H9 (cell line): ENCODE measurements around the gene MACROH2A1. TPM values are rescaled to one million over a fixed set of nuclear protein-coding genes. Genes with fewer than 3 reads are reported as not detected.

Source experiments
- DNase-seq: peaks from one replicate; pipeline ENCODE4 v3.0.0-alpha.2; 2017
- H2AFZ ChIP-seq: one replicate; pipeline ENCODE4 v1.6.1; 2013; ENCODE audit warnings: mild to moderate bottlenecking, low read length, control low read depth, moderate library complexity
- H2AK5ac ChIP-seq: 2 replicates; pipeline ENCODE4 v1.6.1; 2013; ENCODE audit warnings: low read length, control low read depth, mixed read lengths; ENCODE audit not compliant: insufficient read length
- H2BK120ac ChIP-seq: one replicate; pipeline ENCODE4 v1.6.1; 2013; ENCODE audit warnings: low read depth, mild to moderate bottlenecking, low read length, control low read depth, inconsistent platforms; ENCODE audit not compliant: poor library complexity, severe bottlenecking
- H2BK12ac ChIP-seq: 2 replicates; pipeline ENCODE4 v1.6.1; 2013; ENCODE audit warnings: low read length, control low read depth, mixed read lengths, low read depth; ENCODE audit not compliant: insufficient read length
- H2BK15ac ChIP-seq: 2 replicates; pipeline ENCODE4 v1.6.1; 2013; ENCODE audit warnings: low read depth, low read length, control low read depth
- H2BK20ac ChIP-seq: one replicate; pipeline ENCODE4 v1.6.1; 2013; ENCODE audit warnings: low read depth, mild to moderate bottlenecking, low read length, control low read depth, inconsistent platforms; ENCODE audit not compliant: poor library complexity, severe bottlenecking
- H2BK5ac ChIP-seq: 2 replicates; pipeline ENCODE4 v1.6.1; 2013; ENCODE audit warnings: low read length, control low read depth, mixed read lengths; ENCODE audit not compliant: insufficient read length
- H3K14ac ChIP-seq: 2 replicates; pipeline ENCODE4 v1.6.1; 2013; ENCODE audit warnings: low read length, control low read depth; ENCODE audit not compliant: insufficient read depth
- H3K18ac ChIP-seq: 2 replicates; pipeline ENCODE4 v1.6.1; 2013; ENCODE audit warnings: low read depth, mild to moderate bottlenecking, mixed read lengths, low read length, control low read depth; ENCODE audit not compliant: insufficient read length
- H3K23ac ChIP-seq: 2 replicates; pipeline ENCODE4 v1.6.1; 2013; ENCODE audit warnings: low read length, control low read depth, mixed read lengths, low read depth; ENCODE audit not compliant: insufficient read length
- H3K23me2 ChIP-seq: 2 replicates; pipeline ENCODE4 v1.6.1; 2013; ENCODE audit warnings: low read depth, mild to moderate bottlenecking, mixed read lengths, low read length, control low read depth; ENCODE audit not compliant: insufficient read length, poor library complexity, severe bottlenecking
- H3K27ac ChIP-seq: 2 replicates; pipeline ENCODE4 v1.5.1; 2013; ENCODE audit warnings: low read length, control low read depth, mixed read lengths, low read depth; ENCODE audit not compliant: insufficient read length
- H3K27me3 ChIP-seq: 2 replicates; pipeline ENCODE4 v1.6.1; 2013; ENCODE audit warnings: low read length, control low read depth, inconsistent platforms; ENCODE audit not compliant: insufficient read depth
- H3K4ac ChIP-seq: 2 replicates; pipeline ENCODE4 v1.6.1; 2013; ENCODE audit warnings: low read depth, mild to moderate bottlenecking, control low read depth, inconsistent platforms, low read length, moderate library complexity
- H3K4me1 ChIP-seq: 2 replicates; pipeline ENCODE4 v1.6.1; 2013; ENCODE audit warnings: low read length, control low read depth, inconsistent platforms; ENCODE audit not compliant: insufficient read depth
- H3K4me2 ChIP-seq: 2 replicates; pipeline ENCODE4 v1.6.1; 2013; ENCODE audit warnings: low read length, control low read depth, mixed read lengths; ENCODE audit not compliant: insufficient read length, insufficient read depth
- H3K56ac ChIP-seq: 2 replicates; pipeline ENCODE4 v1.6.1; 2013; ENCODE audit warnings: low read depth, mild to moderate bottlenecking, mixed read lengths, low read length, control low read depth; ENCODE audit not compliant: insufficient read length
- H3K79me1 ChIP-seq: 2 replicates; pipeline ENCODE4 v1.6.1; 2013; ENCODE audit warnings: low read depth, mild to moderate bottlenecking, moderate library complexity, low read length, control low read depth, inconsistent platforms; ENCODE audit not compliant: insufficient read depth, poor library complexity, severe bottlenecking
- H3K79me2 ChIP-seq: 2 replicates; pipeline ENCODE4 v1.6.1; 2013; ENCODE audit warnings: low read length, control low read depth, inconsistent platforms; ENCODE audit not compliant: insufficient read depth
- H3K9ac ChIP-seq: 2 replicates; pipeline ENCODE4 v1.6.1; 2013; ENCODE audit warnings: low read length, control low read depth, mixed read lengths; ENCODE audit not compliant: insufficient read length; ENCODE audit errors: extremely low read depth
- H3K9me3 ChIP-seq: one replicate; pipeline ENCODE4 v1.6.1; 2013; ENCODE audit warnings: low read depth, low read length, inconsistent platforms; ENCODE audit not compliant: control insufficient read depth
- H3T11ph ChIP-seq: one replicate; pipeline ENCODE4 v1.6.1; 2013; ENCODE audit warnings: mild to moderate bottlenecking, low read length, control low read depth, inconsistent platforms
- H4K20me1 ChIP-seq: one replicate; pipeline ENCODE4 v1.6.1; 2013; ENCODE audit not compliant: control insufficient read depth, insufficient read length, insufficient read depth
- H4K5ac ChIP-seq: 2 replicates; pipeline ENCODE4 v1.6.1; 2013; ENCODE audit warnings: low read depth, mild to moderate bottlenecking, mixed read lengths, low read length, control low read depth; ENCODE audit not compliant: insufficient read length
- H4K8ac ChIP-seq: replicated peaks from 2 replicates; pipeline ENCODE4 v1.6.1; 2013; ENCODE audit warnings: low read length, control low read depth, mixed read lengths, low read depth; ENCODE audit not compliant: insufficient read length
- H4K91ac ChIP-seq: 2 replicates; pipeline ENCODE4 v1.6.1; 2013; ENCODE audit warnings: low read depth, mild to moderate bottlenecking, moderate library complexity, mixed read lengths, low read length, control low read depth; ENCODE audit not compliant: insufficient read length
- H3K27ac Mint-ChIP-seq, 3 experiments: 2 replicates in 2 of 3; 3 replicates in 1 of 3; pipeline ENCODE4 v1.8.0; 2020 to 2021; ENCODE audit warnings: mixed read lengths in 3 of 3, mild to moderate bottlenecking in 1 of 3, moderate library complexity in 1 of 3
- H3K27me3 Mint-ChIP-seq: 2 replicates; pipeline ENCODE4 v1.8.0; 2021; ENCODE audit warnings: low read depth, mild to moderate bottlenecking, moderate library complexity, mixed read lengths
- H3K36me3 Mint-ChIP-seq, 3 experiments: 2 replicates in 2 of 3; 3 replicates in 1 of 3; pipeline ENCODE4 v1.8.0; 2020 to 2021; ENCODE audit warnings: low read depth in 3 of 3, mixed read lengths in 3 of 3; ENCODE audit not compliant: insufficient read depth in 1 of 3
- H3K4me1 Mint-ChIP-seq, 2 experiments: 2 replicates each; pipeline ENCODE4 v1.8.0; 2020; ENCODE audit warnings: mixed read lengths in 2 of 2
- H3K4me3 Mint-ChIP-seq, 2 experiments: 2 replicates in 1 of 2; 3 replicates in 1 of 2; pipeline ENCODE4 v1.8.0; 2020 to 2021; ENCODE audit warnings: mild to moderate bottlenecking in 2 of 2, mixed read lengths in 2 of 2, moderate library complexity in 1 of 2
- H3K9me3 Mint-ChIP-seq, 2 experiments: 2 replicates in 1 of 2; 3 replicates in 1 of 2; pipeline ENCODE4 v1.8.0; 2020; ENCODE audit warnings: mild to moderate bottlenecking in 2 of 2, mixed read lengths in 2 of 2, moderate library complexity in 1 of 2
- CTCF ChIP-seq: fragments of 200-600 bp; sonication (generic); conservative IDR thresholded peaks from 3 replicates; pipeline ENCODE4 v1.8.0; 2021; ENCODE audit warnings: antibody characterized with exemption, mild to moderate bottlenecking
- WGBS: extraction: QIAGEN DNeasy Blood & Tissue Kit; methylation state at CpG from one replicate; pipeline ENCODE4 v1.1.7; 2013; ENCODE audit warnings: missing lambda C conversion rate, low lambda C conversion rate, mixed read lengths; ENCODE audit not compliant: insufficient read length; ENCODE audit errors: extremely low coverage; 5-methylcytosine and 5-hydroxymethylcytosine counted together
- total RNA-seq: library from RNA; stranded (reverse); gene quantifications from 2 replicates; pipeline ENCODE4 v1.2.1, GENCODE V29; 2021

MACROH2A1 gene
- total RNA-seq, 1 experiment from 2014 or later, result 111 TPM

- Histone ChIP-seq H3K18ac (no peak overlapping the region), H3K27me3 (no peaks in the 10 kb centered on the region), H3K4ac (no peak overlapping the region), H3K14ac (no peak overlapping the region), H4K8ac (no peak overlapping the region), H3K9me3 (peaks cover under 1% of the 10 kb centered on the region), H2BK120ac (no peak overlapping the region), H3K4me1 (no peaks in the 10 kb centered on the region), H3K23ac (no peak overlapping the region), H3K79me1 (no peaks in the 10 kb centered on the region), H4K91ac (no peak overlapping the region), H3K27ac (no peak overlapping the region), H3K56ac (no peak overlapping the region), H4K5ac (no peak overlapping the region), H2BK12ac (no peak overlapping the region), H3K23me2 (no peaks in the 10 kb centered on the region), H3K9ac (no peak overlapping the region), H3K4me2 (no peak overlapping the region), H2BK20ac (no peak overlapping the region), H2BK5ac (no peak overlapping the region), H3T11ph (no peak overlapping the region), H2AK5ac (no peak overlapping the region), H4K20me1 (no peaks in the 10 kb centered on the region), H3K79me2 (no peaks in the 10 kb centered on the region), H2AFZ (no peak overlapping the region), H2BK15ac (no peak overlapping the region)
- Mint-ChIP-seq H3K36me3 (peaks cover 2 to 3% (median 2%) of the 10 kb centered on the region in 3 experiments; a peak in 4 of 7 replicates), H3K27ac (no peak overlapping the region), H3K4me1 (peaks cover 0 to 8% of the 10 kb centered on the region in 2 experiments; a peak in 2 of 4 replicates), H3K9me3 (peaks cover 2 to 5% of the 10 kb centered on the region in 2 experiments; a peak in 4 of 5 replicates), H3K4me3 (no peak overlapping the region), H3K27me3 (peaks cover 23% of the 10 kb centered on the region)
- TF ChIP-seq CTCF, result no peak
- no CpG with 5 or more reads among the region's 12 CpGs for WGBS
- peak; percentile 31 for DNase-seq
Measured at GRCh38 chr5:135433681-135434426, 34.8 kb upstream of the MACROH2A1 start.
